HL-60 (cell line): ENCODE data around the gene TNFSF13.

Experiments used
- CTCF ChIP-seq: IDR thresholded peaks from one replicate; pipeline ENCODE4 v1.5.1; 2011; ENCODE audit warnings: low read length, control low read depth, inconsistent platforms; ENCODE audit not compliant: insufficient read depth
- GABPA ChIP-seq: IDR thresholded peaks from 2 replicates; pipeline ENCODE4 v1.6.1; 2012; ENCODE audit warnings: low read depth
- POLR2AphosphoS5 ChIP-seq: IDR thresholded peaks from 2 replicates; pipeline ENCODE4 v1.6.1; 2012; ENCODE audit warnings: low read depth
- REST ChIP-seq: IDR thresholded peaks from 2 replicates; pipeline ENCODE4 v1.6.1; 2012; ENCODE audit warnings: low read depth; ENCODE audit not compliant: insufficient replicate concordance
- SPI1 ChIP-seq: IDR thresholded peaks from 2 replicates; pipeline ENCODE4 v1.6.1; 2012; ENCODE audit warnings: low read depth, mild to moderate bottlenecking, borderline replicate concordance

- TF ChIP-seq GABPA (no peak), REST (no peak), CTCF (no peak), POLR2AphosphoS5 (no peak), SPI1 (no peak)
These were observed 7.2 kb upstream of the TNFSF13 start for GRCh38 chr17:7551396-7551795.
